Mesodermal cell (in vitro differentiated cells): Measurements from ENCODE around the gene GAB3.
"Not testable (repeated sequence)": the region's sequence is repeated elsewhere in the genome, so short reads cannot be mapped to it uniquely, and the experiment has no call there.

Experiments used
- H3K27ac ChIP-seq: 2 replicates; pipeline ENCODE4 v1.7.0; 2013; ENCODE audit warnings: mild to moderate bottlenecking, low read depth, low read length, moderate library complexity; ENCODE audit not compliant: severe bottlenecking
- H3K36me3 ChIP-seq: 2 replicates; pipeline ENCODE4 v1.7.1; 2013; ENCODE audit warnings: mild to moderate bottlenecking, low read length, moderate library complexity; ENCODE audit not compliant: control insufficient read depth, insufficient read depth
- H3K4me1 ChIP-seq: one replicate; pipeline ENCODE4 v1.7.1; 2013; ENCODE audit warnings: mild to moderate bottlenecking, low read length; ENCODE audit not compliant: insufficient read depth, control insufficient read depth, poor library complexity, severe bottlenecking
- H3K4me3 ChIP-seq: 2 replicates; pipeline ENCODE4 v1.7.0; 2013; ENCODE audit warnings: low read length, control low read depth, mild to moderate bottlenecking; ENCODE audit not compliant: insufficient read depth, poor library complexity, severe bottlenecking; ENCODE audit errors: extremely low read depth
- H3K9me3 ChIP-seq: 2 replicates; pipeline ENCODE4 v1.7.1; 2013; ENCODE audit warnings: mild to moderate bottlenecking, low read length, moderate library complexity; ENCODE audit not compliant: control insufficient read depth
- WGBS, 2 experiments: methylation state at CpG; one replicate each; pipeline ENCODE4 v1.1.5; 2013; ENCODE audit warnings: missing lambda C conversion rate in 2 of 2; ENCODE audit not compliant: insufficient coverage in 2 of 2; 5-methylcytosine and 5-hydroxymethylcytosine counted together

Gene GAB3

DNA sequence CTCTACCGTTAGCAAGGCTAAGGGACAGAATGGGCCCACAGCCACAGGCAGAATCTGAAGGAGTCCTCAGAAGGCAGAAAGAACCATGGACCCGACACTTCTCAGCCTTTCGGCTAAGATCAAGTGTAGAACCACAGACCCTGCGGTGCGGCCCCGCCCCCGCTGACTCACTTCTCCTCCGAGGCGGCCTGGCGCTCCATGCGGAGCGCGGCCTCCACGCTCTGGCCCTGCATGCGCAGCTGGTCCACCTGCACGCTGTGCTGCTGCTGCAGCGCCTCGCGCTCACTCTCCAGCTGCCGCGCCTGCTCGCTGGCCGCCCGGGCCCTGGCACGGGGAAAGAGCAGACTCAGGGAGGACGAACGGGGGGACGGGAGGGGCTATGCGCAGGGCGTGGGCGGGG is 107.2 kb downstream of the GAB3 start:
- H3K27ac ChIP-seq, H3K4me1 ChIP-seq, H3K9me3 ChIP-seq, H3K36me3 ChIP-seq, H3K4me3 ChIP-seq: not testable (repeated sequence)
- no CpG with 5 or more reads among the region's 31 CpGs for WGBS, 2 experiments

DNA sequence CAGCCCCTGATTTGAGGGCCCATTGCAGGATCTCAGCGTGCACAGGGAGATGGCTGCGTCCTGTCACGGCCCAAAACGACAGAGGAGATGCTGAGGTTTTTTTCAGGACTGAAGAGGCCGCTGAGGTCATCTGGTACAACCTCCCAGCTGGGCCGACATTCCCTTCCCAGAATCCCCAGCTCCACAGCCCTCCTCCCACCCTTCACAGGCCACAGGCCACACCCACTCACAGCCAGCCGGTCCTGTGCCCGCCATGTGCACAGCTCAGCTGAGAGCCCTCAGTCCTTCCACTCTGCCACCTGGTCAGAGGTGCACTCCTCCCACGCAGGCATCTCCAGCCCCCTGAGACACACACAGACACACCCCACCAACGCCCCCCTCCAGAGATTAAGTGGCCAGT is 109.1 kb downstream of the GAB3 start:
- H3K9me3 ChIP-seq, H3K4me1 ChIP-seq, H3K27ac ChIP-seq, H3K4me3 ChIP-seq, H3K36me3 ChIP-seq: not testable (repeated sequence)
- no CpG with 5 or more reads among the region's 10 CpGs for WGBS, 2 experiments

DNA sequence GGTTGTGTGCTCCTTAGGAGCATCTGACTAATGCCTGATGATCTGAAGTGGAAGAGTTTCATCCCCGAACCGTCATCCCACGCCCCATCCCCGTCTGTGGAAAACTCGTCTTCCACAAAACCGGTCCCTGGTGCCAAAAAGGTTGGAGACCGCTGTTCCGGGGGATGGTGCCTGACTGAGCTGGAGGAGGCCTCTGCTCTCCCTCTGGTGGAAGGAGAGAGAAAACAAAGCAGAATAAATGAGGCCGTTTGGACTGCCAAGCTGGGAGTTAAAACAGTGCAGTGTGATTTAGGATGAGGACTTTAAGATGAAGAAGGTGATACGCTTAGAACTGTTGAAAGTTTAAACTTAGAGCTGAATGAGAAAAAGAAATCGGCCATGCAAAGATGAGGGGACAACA is 117.2 kb downstream of the GAB3 start:
- H3K9me3 ChIP-seq, H3K4me3 ChIP-seq, H3K36me3 ChIP-seq, H3K27ac ChIP-seq, H3K4me1 ChIP-seq: not testable (repeated sequence)
- no CpG with 5 or more reads among the region's 11 CpGs for WGBS, 2 experiments

DNA sequence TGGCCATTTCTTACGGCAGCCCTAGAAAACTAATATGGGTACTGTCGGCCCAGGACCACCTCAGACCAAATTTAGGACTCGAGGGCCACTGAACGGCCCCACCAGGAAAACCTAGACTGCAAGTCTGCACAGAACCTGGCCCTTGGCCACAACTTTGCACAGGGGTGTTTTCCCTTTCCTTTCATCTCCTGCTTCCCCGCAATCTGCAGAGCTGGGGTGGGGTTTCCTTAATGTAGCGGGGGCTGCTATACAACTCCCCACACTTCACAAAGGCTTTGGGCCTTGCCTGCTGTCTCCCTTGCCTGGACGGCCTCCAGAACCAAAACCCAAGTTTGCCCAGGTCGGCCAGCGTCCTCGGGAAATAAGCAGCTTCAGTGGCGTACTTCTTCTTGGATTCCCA is 119.9 kb downstream of the GAB3 start:
- H3K4me3 ChIP-seq, H3K4me1 ChIP-seq, H3K27ac ChIP-seq, H3K9me3 ChIP-seq, H3K36me3 ChIP-seq: not testable (repeated sequence)
- no CpG with 5 or more reads among the region's 11 CpGs for WGBS, 2 experiments

GRCh38 chrX:154628960-154629359 is 121.9 kb downstream of the GAB3 start:
- H3K27ac ChIP-seq, H3K4me3 ChIP-seq, H3K4me1 ChIP-seq, H3K9me3 ChIP-seq, H3K36me3 ChIP-seq: not testable (repeated sequence)
- WGBS, 2 experiments, result no CpG with 5 or more reads among the region's 5 CpGs
